ENCODE results near the gene LEKR1.

LEKR1 gene

DNA sequence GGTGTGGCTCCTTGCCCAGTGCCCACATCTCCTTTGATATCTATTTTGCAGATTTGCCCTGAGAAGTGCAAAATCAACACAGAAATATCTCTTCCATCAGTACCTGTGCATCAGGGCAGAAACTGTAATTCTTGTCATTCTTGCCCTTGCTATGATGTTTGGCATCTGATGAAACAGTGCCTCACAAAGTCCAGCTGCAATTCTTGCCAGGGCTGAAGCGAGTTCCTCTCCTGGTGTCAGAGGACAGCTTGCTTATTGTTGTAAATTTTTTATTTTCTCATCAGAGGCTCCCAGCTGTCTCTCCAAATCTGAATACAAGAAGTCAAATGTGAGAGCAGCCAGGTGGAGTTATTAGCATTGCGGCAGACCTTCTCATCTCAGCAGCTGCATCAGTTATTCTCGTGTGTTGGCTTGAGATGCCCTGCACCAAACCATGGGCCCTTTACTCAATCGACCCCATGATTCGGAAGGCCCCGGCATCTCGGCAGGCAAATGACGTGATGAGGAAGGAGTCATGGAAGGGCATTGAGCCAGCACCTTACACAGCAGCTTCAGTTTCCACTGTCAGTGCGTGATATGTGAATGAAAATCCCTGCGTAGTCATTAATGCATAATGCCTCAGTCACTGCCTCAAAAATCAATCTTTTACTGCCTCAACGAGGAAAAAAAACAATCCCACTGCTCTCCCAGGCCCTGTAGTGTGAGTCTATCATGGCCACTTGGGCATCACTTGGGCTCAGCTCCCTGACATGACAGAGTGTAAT is 240.4 kb downstream of the LEKR1 start:
- peak; percentile 86 for DNase-seq (ENCODE audit: low read depth)
- H3K4me3 ChIP-seq (ENCODE audit: low read depth, low read length), result no peak overlapping the region

GRCh38 chr3:157067114-157067513 is 241.0 kb downstream of the LEKR1 start:
- H3K4me3 ChIP-seq (ENCODE audit: low read depth, low read length), result no peak overlapping the region
- no peak for DNase-seq (ENCODE audit: low read depth)

DNA sequence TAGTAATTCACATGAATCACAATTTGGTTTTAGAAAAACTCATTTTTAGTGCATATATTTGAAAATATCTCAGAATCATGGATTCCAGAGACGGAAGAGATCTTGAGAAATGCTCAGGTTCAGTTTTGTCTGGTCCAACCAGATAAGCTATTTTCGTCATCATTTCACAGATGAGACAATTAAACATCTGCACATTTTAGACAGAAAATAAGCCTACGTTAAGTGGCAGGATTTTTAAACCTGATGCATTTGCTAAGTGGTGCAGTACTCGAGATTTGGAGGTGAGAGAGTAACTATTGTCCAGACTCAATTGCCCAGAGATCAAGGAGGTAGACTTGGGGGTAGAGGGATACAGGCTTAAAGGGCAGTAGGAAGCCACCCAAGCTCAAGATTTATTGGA is 243.3 kb downstream of the LEKR1 start:
- no peak overlapping the region for H3K4me3 ChIP-seq (ENCODE audit: low read depth, low read length)
- no peak for DNase-seq (ENCODE audit: low read depth)

DNA sequence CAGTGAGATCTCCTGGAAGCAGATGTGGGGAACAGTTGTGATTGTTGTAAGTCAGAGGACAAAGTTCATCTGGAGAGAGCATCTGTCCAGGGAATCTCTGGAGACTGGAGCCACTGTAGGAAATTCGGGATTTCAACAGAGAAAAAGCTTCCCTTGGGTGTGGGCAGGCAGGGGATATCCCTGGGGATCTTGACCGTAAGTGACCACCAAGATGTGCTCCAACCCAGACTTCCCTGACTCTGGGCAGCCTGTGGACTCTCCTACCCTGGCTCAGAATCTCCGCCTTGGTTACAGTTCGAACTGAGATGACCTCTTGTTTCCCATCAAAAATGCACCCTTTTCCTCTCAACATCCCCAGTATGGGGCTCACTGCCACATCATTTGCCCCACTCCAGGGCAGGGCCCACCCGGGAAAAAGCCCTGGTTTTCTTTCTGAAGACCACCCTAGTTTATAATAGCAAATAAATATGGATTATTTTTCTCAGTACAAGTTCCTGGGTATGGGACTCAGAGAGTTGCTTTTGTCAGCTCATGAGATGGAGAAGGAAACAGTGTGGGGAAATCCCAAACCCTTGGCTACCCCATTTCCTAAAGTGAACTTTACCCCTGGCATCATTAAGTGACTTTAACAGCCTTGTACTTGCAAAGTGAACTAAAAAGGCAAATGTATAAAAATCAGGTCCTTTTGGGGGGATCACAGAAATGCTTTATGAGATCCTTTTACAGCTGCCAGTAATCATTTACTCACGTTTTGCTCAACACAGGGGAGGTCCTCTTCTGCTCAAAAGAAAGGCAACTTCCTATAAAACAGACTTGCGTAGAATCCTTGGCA is 243.9 kb downstream of the LEKR1 start:
- H3K4me3 ChIP-seq (ENCODE audit: low read depth, low read length), result no peak overlapping the region
- DNase-seq (ENCODE audit: low read depth), result no peak

- H3K4me3 ChIP-seq (ENCODE audit: low read depth, low read length), result no peak overlapping the region
These were observed 244.5 kb downstream of the LEKR1 start for GRCh38 chr3:157070678-157070999.

GRCh38 chr3:157071744-157072525 is 245.8 kb downstream of the LEKR1 start:
- no peak overlapping the region for H3K4me3 ChIP-seq (ENCODE audit: low read depth, low read length)
- DNase-seq (ENCODE audit: low read depth), result no peak

More at GRCh38 chr3:157070678-157070999, 244.5 kb downstream of the LEKR1 start:
- no peak for DNase-seq (ENCODE audit: low read depth)

DNA sequence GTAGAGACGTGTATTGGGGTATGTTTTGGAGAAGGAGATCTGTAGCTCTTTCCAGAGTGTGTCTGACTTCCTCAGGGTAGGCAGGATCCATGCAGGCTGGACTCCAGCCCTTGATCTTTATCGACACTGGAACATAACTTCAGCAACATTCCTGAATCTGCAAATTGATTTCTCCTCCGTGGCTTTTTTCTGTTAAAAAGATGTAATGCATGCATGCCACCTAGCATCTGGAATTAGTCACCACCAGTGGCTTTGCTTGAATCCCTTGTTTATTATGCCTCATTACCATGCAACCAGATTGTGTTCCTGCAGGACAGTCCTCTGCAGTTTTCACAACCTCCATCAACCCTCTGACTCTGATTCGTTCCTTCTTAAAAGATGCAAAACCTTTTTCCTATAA is 247.7 kb downstream of the LEKR1 start:
- DNase-seq (ENCODE audit: low read depth), result no peak
- no peak overlapping the region for H3K4me3 ChIP-seq (ENCODE audit: low read depth, low read length)

- DNase-seq (ENCODE audit: low read depth), result no peak
- H3K4me3 ChIP-seq (ENCODE audit: low read depth, low read length), result no peak overlapping the region
These were observed 248.3 kb downstream of the LEKR1 start for GRCh38 chr3:157074490-157074889.

GRCh38 chr3:157074981-157075380 is 248.8 kb downstream of the LEKR1 start:
- DNase-seq (ENCODE audit: low read depth), result no peak
- H3K4me3 ChIP-seq (ENCODE audit: low read depth, low read length), result no peak overlapping the region

DNA sequence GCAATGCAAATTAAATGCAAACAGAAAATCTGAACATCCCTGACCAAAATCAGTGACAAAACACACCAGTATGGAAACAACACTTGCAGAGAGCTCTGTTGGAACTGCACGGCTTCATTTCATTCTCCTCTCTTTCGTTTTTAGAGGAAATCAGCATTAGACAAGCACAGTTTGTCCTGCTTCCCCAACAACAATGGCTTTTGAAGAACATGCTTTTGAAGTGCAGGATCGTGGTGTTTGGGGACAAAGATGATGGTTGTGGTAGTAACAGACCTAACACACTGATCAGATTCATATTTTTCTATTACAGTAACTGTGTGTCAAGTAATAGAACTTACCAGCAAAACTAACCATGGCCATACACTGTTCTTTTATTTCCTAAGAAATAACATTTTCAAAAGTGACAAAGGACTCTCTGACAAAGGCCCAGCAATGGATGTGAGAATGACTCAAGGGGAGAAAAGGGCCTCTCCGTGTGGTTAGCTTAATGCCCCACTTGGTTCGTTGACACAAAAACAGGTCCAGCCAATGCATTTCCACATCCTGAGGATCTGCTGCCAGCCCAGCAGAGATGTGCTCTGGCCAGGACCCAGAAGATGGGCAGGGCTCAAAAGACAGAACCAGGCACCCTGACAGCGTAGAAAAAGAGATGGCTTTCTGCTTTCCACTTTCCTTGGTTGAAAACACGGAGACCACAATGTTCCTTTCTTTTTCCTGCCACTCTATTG is 249.7 kb downstream of the LEKR1 start:
- no peak for DNase-seq (ENCODE audit: low read depth)

GRCh38 chr3:157077565-157077991 is 251.4 kb downstream of the LEKR1 start:
- no peak overlapping the region for H3K4me3 ChIP-seq (ENCODE audit: low read depth, low read length)
- peak; percentile 90 for DNase-seq (ENCODE audit: low read depth)

More for the DNA sequence above, 249.7 kb downstream of the LEKR1 start:
- H3K4me3 ChIP-seq (ENCODE audit: low read depth, low read length), result no peak overlapping the region

DNA sequence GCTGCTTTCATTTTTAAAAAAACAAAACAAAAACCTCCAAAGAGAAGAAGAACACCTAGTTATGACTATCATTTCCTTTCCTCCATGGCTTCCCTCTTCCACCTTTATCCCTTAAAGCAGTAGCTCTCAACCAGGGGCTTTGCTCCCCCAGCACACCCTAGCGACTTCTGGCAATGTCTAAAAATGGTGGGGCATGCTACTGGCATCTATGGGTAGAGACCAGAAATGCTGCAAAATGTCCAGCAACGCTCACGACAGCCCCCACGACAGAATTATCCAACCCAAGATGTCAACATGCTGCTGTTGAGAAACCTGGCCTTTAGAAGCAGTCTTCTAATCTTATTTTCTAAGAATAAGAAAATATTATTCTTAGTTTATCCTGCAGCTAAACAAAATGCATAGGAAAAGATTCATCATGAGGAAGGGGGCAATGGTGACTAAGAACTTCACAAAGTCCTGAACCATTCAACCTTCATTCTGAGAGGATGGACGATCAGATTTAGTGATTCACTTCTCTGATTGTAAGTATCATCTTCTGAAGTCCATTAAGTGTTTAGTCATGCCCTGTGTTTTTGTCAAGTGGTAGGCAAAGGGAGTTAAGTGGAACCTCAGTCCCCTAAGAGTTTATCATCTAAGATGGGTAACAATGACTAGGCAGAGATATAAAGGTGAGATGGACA is 252.1 kb downstream of the LEKR1 start:
- no peak for DNase-seq (ENCODE audit: low read depth)
- no peak overlapping the region for H3K4me3 ChIP-seq (ENCODE audit: low read depth, low read length)

- H3K4me3 ChIP-seq (ENCODE audit: low read depth, low read length), result no peak overlapping the region
- no peak for DNase-seq (ENCODE audit: low read depth)
These were observed 252.6 kb downstream of the LEKR1 start for GRCh38 chr3:157078811-157079185.

DNA sequence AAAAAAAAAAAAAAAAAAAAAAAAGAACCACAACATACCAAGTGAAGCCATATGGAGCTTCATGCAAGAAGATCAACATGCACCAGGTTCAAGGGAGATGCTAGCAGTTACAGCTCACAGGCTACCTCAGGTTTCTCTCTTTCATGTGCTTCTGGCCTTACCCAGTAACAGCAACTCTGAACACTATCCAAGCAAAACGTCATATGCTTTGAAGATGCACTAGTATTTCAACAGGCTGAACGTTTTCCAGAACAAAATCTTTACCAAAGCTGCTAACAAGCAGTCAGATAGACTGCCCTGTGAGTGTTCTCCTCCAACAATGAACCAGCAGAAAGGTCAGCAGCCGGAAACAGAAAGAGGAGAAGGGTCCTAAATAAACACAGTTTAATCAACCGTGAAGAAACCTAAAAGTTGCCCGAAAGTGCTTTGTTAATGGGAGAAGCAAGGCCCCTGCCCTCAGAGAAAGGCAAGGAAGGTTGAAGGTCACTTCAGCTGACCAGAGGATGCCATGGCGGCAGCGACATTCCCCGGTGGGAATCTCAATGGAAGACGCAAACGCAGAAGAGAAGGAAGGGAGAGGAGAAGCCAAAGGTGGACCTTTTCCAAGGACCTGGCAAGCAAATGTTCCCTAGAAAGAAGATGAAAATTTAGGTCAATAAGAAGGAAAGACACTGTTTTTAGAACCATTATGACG is 253.7 kb downstream of the LEKR1 start:
- no peak overlapping the region for H3K4me3 ChIP-seq (ENCODE audit: low read depth, low read length)
- DNase-seq (ENCODE audit: low read depth), result no peak

- DNase-seq (ENCODE audit: low read depth), result peak; percentile 88
- H3K4me3 ChIP-seq (ENCODE audit: low read depth, low read length), result no peak overlapping the region
These were observed 255.6 kb downstream of the LEKR1 start for GRCh38 chr3:157081626-157082210.

DNA sequence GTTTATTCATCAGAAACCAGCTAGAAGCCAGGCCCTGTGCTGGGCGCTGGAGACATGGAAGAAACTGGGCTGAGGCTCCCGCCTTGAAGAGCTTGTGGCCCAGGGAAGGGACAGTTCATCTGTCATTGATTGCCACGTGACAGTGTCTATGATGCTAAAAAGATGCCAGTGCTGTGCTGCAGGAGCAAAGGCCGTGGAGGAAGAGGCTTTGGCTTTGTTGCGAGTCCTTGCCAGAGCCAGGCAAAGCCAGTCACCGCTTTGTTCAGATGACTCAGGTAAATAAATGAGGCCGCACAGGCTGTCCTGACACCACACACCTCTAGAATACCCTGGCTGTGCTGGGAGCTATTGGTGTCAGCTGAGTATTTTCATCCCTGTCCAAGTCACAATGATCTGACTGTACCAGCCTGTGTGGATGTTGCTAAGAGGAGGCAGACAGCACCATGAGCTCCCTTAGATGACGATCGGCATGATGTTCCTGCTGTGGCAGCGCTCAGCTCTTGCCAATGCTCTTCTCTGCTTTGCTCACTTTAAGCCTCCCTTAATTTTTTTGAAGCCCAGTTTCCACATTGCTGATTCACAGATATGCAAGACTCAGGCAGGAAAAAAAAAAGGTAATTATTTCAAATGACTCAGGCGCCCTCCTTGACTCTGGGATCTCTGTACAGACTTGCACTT is 256.3 kb downstream of the LEKR1 start:
- H3K4me3 ChIP-seq (ENCODE audit: low read depth, low read length), result no peak overlapping the region
- peak; percentile 83 for DNase-seq (ENCODE audit: low read depth)

- DNase-seq (ENCODE audit: low read depth), result no peak
- no peak overlapping the region for H3K4me3 ChIP-seq (ENCODE audit: low read depth, low read length)
These were observed 257.7 kb downstream of the LEKR1 start for GRCh38 chr3:157083824-157084223.
